IPS-NIHi7 (cell line): Measurements from ENCODE around the gene PSMB8.
"Not testable (repeated sequence)": the region's sequence is repeated elsewhere in the genome, so short reads cannot be mapped to it uniquely, and the experiment has no call there.

Experiments
- DNase-seq: peaks from one replicate; pipeline ENCODE4 v3.0.0; 2012; ENCODE audit warnings: mixed read lengths; ENCODE audit errors: extremely low spot score

Gene PSMB8

DNA sequence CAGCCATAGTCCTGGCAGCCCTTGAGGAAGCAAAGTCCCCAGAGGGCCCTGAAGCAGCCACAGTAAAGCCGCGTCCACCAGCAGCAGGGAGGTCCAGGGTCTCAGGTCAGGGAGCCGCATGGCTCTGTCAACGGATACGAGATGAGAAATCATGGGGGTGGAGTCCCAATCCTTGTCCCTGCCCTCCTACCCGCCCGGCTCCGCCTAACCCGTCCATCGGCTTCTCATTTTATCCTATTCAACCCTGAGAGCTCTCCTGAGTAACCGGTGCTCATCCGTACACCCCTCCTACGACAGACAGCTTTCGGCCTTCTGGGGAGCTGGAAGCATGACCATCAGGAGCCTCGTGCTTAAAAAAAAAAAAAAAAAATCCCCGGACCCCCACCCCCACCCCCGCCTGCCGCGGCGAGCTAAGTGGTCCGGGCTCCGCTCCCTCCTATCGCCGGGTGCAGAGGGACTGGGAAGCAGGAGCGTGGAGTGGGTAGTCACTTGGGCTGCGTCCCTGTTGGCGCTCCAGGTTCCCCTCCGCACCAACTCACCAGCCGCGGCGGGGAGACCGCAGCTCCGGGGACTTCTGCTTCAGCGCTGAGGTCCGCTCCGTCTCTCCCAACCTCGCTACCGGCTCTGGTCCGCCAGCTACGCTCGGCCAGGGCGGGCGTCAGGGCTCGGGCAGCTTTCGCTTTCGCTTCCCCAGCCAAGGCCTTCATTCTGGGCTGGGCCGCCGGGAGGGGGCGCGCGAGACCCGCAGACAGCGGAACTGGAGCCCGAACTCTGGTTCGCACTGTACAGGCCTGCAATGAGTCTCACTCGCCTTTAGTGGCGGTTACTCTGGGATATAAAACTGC, 5.5 kb downstream of the PSMB8 start, which contains the start of gene TAP2:
TAP2 (minus strand) TSS at position 626 of the 845 bp plus-strand sequence; CDS start at position 120, 506 bp downstream.
- DNase-seq, result peak; percentile 94

DNA sequence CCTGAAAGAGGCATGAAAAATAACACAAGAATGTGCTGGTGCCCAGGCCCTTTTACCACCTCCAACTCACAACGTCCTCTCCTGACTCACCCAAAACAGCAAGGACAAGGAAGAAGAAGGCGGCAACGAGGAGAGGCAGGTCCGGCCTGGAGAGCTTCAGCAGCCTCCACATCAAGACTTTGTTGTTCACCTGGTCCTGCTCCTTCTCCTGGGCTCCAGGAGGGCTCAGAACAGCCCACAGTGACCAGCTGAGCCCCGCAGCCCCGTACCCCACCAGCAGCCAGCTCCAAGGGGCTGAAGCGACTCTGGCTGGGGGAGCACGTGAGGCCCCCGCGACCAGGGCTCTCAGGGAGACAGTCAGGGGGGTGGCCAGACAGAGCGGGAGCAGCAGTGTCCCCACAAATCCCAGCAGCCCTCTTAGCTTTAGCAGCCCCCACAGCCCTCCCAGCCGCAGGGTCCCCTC, 6.2 kb downstream of the PSMB8 start:
- no peak for DNase-seq

DNA sequence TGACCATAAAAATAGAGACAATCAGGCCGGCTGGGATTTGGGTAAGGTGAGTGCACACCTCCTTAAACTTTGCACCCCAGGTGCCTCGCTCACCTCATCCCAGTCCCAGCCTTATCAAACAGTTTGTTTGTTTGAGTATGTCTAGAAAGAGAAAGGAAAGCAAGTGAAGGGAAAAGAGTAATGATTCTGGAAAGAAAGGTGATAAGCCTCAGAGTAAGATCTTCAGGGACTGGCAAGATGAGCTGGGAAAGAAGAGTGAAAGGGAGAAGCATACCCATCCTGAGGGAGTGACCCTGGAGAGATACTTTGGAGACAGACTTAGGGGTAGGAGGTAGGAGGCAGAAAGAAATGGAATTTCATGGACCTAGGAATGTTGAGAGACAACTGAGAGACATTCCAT, 7.0 kb downstream of the PSMB8 start:
- no peak for DNase-seq

DNA sequence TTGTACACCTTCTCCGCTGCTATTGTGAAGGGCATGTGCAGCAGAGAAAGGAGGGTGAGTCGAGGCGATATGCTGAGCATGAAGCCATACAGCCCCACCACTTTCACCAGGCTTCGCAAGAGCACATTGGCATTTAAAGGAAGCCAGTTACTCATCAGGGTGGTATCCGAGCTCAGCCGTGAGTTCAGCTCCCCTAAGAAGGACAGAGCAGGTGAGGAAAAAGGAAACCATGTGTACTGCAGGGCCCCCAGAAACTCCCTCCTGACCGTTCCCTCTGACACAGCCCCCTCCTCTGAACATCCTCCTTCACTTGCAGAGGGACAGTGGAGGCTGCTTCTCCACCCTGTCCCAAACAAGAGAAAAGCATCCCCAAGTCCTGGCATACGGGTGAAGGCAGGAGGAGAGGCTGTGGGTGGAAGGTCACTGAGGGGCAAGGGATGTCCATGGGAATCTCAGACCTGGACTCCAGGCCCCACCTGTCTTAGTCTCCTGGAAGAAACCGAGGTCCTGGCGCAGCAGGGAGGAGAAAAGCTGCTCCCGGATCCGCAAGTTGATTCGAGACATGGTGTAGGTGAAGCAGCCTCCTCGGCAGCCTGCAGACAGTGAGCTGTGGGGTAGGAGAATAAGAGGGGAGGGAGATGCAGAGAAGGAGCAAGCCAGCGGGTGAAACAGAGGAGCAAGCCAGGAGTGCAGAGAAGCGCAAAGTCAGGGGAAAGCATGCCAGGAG, 8.5 kb downstream of the PSMB8 start:
- no peak for DNase-seq

DNA sequence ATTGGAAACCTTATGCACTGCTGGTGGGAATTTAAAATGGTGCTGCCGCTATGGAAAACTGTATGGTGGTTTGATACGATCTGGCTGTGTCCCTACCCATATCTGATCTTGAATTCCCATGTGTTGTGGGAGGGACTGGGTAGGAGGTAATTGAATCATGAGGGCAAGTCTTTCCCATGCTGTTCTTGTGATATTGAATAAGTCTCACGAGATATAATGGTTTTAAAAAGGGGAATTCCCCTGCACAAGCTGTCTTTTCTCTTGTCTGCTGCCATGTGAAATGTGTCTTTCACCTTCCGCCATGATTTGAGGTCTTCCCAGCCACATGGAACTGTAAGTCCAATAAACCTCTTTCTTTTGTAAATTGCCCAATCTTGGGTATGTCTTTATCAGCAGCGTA, 10.2 kb downstream of the PSMB8 start:
- DNase-seq, result no peak

DNA sequence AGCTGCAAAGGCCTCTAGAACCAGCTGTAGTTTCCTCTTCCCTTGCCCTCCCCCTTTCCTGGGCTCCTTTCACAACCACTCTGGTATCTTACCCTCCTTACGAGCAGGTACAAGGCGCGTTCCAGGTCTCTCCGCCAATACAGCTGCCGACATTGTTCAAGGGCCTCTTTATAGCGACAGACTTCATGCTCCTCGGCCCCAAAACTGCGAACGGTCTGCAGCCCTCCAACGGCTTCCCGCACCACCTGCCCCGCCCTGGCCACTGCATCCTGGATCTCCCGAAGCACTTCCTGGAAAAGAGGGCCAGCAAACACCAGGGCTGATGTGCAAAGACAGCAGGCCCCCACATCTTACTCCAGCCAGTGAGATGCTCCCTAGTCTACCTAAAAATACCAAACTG, 11.3 kb downstream of the PSMB8 start:
- DNase-seq, result no peak

DNA sequence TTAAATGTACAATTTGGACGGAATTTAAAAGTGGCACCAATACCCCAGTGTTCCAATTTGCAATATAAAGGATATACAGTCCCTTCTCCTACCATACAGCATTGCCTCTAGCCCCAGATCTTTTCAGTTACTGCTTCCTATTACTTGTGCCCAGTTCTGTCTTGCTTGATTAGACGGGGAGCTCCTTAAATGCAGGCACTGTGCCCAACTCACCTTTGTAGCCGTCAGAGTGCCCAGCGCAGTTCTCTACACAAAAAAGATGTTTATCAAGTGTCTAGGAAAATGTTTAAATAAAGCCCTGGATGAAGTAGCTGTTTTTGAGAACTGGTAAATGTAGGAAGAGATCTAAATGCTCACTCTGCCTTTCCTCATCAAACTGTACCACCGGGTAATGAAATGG, 12.9 kb downstream of the PSMB8 start:
- DNase-seq, result no peak

DNA sequence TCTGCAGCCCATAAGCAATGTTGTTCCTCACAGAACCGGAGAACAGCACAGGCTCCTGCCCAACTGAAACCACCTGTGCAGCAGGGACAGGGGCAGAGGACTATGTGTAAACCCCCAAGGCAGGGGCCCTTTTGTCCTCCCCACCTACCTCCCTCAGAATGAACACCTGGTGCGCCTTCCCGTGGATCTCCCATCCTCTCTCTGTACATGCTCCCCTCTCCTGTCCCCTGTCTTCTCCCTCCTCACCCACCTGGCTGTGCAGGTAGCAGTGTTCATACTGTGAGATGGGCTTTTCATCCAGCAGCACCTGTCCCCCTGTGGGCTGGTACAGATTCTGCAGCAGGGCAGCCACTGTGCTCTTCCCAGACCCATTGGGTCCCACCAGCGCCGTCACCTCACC, 13.8 kb downstream of the PSMB8 start:
- DNase-seq, result no peak

DNA sequence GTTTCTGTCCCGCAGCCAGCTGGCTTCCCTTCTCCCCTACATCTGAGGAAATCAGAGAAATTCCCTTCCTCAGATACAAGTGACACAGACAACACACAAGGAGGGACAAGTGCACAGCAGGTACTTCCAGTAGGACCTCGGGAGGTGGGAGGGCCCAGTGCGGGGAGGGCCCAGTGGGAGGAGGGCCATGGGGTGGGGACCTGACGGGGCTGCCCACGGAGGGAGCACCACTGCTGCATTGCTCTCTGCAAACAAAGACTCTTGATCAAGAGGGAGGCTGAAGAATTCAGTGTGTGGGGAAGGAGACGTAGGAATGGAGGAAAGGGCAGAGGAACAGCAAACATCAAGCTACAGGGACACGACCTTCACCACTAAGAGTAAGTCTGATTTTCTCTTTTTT, 14.4 kb downstream of the PSMB8 start:
- no peak for DNase-seq

DNA sequence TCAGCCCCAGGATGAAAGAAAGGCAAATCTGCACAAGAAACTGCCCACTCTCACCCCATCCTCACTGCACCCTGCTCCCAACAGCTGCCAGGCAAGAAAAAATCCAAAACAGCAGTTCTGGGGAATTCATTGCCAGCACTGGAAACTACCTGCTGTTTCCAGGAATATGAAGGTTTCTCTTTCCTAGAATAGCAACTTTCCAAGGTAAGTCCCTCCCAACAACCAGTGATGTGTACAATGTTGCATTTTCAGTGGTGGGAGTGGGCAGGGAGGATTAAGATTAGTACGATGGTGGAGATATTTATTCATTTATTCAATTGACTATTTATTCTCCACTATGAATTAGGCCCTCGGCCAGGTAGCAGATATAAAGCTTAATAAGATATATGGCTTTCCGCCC, 16.8 kb downstream of the PSMB8 start:
- no peak for DNase-seq

DNA sequence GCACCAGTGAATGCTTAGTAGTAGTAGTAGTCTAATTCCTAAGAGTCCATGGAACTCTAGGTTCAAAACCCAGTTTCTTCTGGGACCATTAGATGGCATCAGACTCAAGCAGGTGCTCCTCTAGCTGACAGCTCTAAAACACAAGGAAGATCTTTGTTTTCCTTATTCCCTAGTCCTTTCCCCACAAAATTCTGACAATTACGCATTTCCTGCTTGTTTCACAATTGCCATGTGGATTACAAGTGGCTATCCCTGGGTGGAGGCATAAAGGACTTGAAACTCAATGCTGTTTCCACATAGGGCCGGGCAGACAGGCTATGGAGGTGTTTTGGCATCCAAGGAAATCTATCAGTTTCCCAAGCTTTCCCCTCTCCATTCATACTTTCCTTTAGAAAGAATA, 17.9 kb downstream of the PSMB8 start:
- DNase-seq, result peak; percentile 32

DNA sequence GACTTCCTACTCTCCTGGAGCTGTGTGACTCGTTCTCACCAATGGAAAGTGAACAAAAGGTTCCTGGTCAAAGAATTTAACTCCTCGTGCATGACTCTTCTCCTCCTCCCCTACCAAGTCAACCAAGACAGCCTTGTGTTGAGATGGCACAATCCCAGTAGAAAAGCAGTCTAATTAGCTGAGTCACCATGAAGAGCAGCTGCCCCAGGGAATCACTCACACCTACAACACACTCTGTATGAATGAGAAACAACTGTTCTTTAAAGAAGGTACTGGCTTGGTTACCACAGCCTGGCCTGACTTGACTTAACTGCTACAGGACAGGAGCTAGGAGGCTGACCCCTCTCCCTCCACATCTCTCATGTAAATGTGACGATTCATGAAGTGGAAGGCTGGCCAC, 24.1 kb downstream of the PSMB8 start:
- no peak for DNase-seq

DNA sequence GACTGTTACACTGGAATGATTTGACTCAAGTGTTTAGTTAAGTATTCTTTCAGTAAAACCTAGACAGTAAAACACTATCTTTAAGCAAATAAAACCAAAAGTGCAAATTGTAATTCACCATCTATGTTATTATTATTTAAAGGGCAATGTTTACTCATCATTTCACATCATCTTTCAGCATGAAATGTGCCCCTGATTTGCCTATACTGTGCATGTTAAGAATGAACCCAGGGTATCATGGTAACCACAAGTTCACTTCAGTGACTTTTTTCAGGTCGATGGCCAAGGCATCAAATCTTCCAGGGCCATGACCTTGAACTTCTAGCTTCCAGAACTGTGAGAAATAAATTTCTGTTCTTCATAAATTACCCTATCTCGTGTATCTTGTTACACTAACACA, 25.0 kb downstream of the PSMB8 start:
- no peak for DNase-seq

DNA sequence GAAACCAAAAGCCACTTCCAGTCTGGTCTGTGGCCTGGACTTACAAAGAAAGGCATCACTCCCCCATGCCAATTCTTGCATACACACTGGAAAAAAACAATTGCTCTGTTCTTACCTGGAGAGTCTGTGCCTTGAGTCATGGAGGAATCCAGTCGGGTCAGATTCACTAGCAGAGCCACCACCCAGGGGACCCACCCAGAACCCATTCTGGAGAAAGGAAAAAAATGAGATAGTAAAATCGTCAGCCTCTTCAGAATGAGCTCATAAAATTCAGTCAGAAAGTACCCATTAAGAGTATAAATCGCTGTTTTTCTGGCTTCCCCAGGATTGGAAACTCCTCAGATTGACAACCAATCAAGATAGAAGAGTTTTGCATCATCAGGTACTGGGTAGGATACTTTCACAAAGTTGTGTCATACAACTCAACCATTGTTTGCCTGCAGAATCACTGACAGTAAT, 27.1 kb downstream of the PSMB8 start, which contains the start of gene HLA-DOB:
HLA-DOB (minus strand) TSS at position 257 of the 459 bp plus-strand sequence; CDS start at position 206, 51 bp downstream.
- DNase-seq, result peak; percentile 35

DNA sequence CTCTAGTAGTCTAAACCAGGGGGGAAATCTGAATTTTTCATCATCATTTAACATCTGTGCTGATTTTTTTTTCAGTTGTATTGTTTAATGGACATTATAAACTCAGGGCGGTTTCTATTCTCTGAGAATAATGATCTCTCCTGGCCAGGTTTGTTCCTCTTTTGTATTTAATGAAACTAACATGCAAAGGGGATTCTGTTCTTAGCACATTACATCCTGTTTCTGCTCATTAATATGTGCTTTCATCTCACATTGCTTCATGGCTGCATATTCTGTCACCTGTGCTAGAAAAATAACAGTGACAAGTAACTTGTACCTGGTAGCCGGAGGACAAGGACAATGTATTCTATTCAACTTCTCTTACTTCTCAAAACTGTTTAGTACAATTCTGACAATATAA, 27.9 kb downstream of the PSMB8 start:
- DNase-seq, result no peak

DNA sequence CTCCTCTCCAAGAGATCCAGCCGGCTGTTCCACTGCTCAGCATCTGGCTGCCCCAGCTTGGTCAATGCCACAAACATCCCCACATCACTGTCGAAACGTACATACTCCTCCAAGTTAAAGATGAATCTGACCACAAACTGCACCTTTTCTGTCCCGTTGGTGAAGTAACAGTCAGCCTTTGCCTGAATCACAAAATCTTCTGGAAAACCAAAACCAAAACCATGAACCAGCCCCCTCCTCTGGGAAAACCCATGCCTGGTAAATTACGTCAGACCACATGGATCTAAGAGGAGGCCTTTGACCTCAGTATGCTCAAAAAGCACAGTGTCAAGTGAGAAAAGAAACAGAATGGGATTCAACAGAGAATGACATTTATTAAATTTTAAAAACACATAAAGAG, 28.7 kb downstream of the PSMB8 start:
- DNase-seq, result no peak

DNA sequence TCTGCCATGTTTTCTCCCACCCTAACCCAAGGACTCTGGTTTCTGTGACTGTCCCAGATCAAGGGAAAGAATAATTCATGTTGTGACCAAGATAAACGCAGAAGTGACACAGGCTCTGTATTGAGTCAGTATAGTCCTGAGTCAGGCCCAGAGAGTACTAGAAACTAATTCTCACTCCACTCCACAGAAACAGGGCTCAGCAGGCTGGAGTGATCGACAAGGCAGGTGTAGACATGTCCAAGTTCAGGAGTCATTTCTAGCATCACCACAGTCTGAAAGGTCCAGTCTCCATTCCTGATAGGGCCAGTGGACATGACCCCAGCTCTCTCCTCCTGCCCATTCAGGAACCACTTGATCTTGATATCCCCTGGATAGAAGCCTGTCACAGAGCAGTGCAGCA, 29.7 kb downstream of the PSMB8 start:
- no peak for DNase-seq

DNA sequence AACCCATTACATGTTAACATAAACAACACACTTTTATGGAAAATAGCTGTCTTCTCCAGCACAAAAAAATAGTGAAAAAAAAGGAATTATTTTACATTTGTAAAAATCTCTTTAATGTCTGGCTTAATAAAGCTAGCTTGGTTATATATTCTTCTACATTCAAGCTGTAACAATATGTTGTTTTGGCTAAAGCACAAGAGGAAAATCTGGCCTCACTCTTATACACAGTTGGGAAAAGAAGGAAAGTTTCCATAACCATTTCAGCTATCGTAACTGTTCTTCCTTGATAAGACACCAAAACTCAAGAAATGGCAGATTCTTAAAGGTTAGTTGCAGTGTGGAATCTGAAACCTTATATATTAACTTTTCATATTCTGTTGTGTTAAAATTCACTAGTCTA, 34.7 kb downstream of the PSMB8 start:
- no peak for DNase-seq

DNA sequence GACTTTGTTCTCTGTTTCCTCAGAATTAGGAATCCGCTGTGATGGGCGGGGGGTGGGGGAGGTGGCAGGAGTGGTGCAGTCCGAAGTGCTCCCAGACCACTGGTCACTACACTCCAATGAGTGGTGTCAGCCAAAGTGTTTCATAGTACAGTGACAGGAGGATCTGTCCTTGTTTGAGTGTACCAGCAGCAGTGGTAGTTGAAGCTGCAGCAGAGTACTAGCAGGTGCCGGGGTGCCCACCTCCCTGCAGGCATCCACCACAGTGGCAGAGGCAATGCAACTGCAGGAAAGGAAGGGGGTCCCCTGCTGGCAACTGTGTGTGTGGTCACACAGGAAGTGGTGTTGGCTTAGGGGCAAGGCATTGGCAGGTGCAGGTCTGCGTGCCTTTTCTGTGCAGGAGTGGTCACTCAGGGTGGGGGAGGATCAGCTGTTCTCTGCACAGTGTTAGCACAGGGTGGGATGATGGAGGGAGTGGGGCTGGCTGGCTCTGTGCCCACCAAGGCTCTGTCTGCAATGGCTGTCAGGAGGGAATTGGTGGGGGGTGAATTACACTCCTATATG, 36.7 kb downstream of the PSMB8 start:
- DNase-seq, result peak; percentile 23

DNA sequence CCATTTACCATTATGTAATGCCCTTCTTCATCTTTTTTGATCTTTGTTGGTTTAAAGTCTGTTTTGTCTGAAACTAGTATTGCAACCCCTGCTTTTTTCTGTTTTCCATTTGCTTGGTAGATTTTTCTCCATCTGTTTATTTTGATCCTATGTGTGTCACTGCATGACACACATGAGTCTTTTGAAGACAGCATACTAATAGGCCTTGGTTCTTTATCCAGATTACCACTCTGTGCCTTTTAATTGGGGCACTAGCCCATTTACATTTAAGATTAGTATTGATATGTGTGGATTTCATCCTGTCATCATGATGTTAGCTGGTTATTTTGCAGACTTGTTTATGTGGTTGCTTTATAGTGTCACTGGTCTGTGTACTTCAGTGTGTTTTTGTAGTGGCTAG, 38.4 kb downstream of the PSMB8 start:
- not testable (repeated sequence) for DNase-seq

DNA sequence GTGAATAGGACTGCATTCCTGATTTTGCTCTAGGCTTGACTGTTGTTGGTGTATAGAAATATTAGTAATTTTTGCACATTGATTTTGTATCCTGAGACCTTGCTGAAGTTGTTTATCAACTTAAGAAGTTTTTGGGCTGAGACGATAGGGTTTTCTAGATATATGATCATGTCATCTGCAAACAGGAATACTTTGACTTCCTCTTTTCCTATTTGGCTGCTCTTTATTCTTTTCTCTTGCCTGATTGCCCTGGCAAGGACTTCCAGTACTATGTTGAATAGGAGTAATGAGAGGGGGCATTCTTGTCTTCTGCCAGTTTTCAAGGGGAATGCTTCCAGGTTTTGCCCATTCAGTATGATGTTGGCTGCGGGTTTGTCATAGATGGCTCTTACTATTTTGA, 40.4 kb downstream of the PSMB8 start:
- DNase-seq, result no peak

DNA sequence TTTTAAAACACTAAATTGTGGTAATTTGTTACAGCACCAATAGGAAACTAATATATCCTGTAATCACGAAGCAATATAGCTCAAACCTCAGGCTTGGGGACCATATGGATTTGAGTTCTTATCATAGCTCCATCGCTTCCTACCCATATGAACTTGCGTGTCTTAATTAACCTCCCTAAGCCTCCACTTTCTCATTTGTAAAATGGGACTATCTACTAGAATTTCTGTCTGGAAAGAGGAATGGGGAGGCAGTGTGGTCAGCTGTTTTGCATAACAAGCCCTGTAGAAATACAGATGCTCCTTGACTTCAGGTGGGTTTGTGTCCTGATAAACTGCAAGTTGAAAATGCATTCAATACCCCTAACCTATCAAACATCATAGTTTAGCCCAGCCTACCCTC, 44.1 kb downstream of the PSMB8 start:
- no peak for DNase-seq

DNA sequence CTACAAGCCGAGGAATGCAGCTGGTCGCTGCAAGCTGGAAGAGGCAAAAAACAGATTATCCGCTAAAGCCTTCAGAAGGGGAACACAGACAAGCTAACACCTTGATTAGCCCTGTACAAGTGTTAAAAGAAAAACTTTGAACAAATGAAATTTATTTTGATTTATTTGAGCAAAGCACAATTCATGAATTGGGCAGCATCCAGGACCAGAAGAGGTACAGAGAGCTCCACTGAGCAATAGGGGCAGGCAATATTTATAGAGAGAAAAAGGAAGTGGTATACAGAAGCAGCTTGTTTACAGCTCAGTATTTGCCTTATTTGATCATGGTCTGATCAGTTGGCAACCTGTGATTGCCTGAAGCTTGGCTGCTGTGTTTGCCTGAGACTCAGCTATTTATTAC, 44.7 kb downstream of the PSMB8 start:
- no peak for DNase-seq
